ENCODE results near the gene KLF2. TPM values are rescaled to one million over a fixed set of nuclear protein-coding genes. Genes with fewer than 3 reads are reported as not detected.

Gene KLF2
- total RNA-seq, 2 experiments from 2014 or later, result 1,201 to 1,291 TPM

DNA sequence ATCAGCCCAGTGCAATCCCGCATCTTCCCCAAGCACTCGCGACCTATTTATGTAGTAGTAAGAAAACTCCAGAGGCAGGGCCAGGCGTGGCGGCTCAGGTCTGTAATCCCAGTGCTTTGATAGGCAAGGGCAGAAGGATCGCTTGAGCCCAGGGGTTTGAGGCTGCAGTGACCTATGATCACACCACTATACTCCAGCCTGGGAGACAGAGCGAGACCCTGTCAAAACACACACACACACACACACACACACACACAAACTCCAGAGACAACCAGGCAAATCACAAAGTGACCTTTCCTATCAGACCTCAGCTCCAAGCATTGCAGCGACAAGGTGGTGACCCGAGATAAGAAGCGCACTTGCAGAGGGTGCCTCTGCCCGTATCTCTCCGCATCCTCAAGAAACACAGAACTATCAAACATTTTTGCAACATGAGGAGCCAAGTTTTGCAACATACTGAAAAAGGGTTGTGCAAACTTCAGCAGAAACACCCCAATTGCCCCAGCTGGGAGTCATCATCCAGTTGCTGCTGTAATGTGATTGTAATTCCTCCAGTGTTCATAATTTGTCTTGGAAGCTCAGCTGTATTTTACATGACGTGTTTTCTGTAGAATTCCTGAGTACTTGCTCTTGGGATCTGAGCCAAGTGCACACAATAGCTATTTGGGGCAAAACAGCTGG lies 8.7 kb upstream of the KLF2 start:
- Histone ChIP-seq H3K4me1 (ENCODE audit: insufficient read depth, low read length) (peaks cover 15% of the 10 kb centered on the region), H3K4me3 (ENCODE audit: low read length) (no peak overlapping the region), H3K36me3 (ENCODE audit: insufficient read depth, low read length) (no peaks in the 10 kb centered on the region), H3K27ac (ENCODE audit: low read depth in 1 of 2, low read length in 2 of 2) (no peak overlapping the region), H3K27me3 (ENCODE audit: control insufficient read depth in 1 of 2, insufficient read depth in 2 of 2, low read length in 2 of 2) (no peaks in the 10 kb centered on the region), H3K9me3 (ENCODE audit: control insufficient read depth in 1 of 2, insufficient read depth in 1 of 2, low read length in 2 of 2) (no peaks in the 10 kb centered on the region)
- POLR2A ChIA-PET, result interaction anchor here (1.4 kb wide), 1 partner anchor 8 kb away, joined by 5 read pairs; no protein-coding TSS in a partner anchor
- no peaks in the 10 kb centered on the region for H3K9me3 Mint-ChIP-seq
- H3K36me3 Mint-ChIP-seq (ENCODE audit: low read depth), result no peaks in the 10 kb centered on the region
- TF ChIP-seq, protein P1, sequence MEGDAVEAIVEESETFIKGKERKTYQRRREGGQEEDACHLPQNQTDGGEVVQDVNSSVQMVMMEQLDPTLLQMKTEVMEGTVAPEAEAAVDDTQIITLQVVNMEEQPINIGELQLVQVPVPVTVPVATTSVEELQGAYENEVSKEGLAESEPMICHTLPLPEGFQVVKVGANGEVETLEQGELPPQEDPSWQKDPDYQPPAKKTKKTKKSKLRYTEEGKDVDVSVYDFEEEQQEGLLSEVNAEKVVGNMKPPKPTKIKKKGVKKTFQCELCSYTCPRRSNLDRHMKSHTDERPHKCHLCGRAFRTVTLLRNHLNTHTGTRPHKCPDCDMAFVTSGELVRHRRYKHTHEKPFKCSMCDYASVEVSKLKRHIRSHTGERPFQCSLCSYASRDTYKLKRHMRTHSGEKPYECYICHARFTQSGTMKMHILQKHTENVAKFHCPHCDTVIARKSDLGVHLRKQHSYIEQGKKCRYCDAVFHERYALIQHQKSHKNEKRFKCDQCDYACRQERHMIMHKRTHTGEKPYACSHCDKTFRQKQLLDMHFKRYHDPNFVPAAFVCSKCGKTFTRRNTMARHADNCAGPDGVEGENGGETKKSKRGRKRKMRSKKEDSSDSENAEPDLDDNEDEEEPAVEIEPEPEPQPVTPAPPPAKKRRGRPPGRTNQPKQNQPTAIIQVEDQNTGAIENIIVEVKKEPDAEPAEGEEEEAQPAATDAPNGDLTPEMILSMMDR (IDR thresholded peaks at IDR 0.05), result no peak
- DNase-seq (peak in 1 of 14 experiments; percentile 43), ATAC-seq (ENCODE audit: poor library complexity) (no peak)
- CTCF ChIA-PET, result interaction anchor here (1.2 kb wide), 1 partner anchor 71 kb away, joined by 3 read pairs; no protein-coding TSS in a partner anchor
- intact Hi-C loops (cut with DNase I, micrococcal nuclease), result no loop called here
- H3K27me3 Mint-ChIP-seq, result no peaks in the 10 kb centered on the region
- H3K27ac Mint-ChIP-seq, result no peak overlapping the region
- H3K4me1 Mint-ChIP-seq (ENCODE audit: low read depth), result peaks cover 22% of the 10 kb centered on the region
- H3K4me3 Mint-ChIP-seq, result no peak overlapping the region

DNA sequence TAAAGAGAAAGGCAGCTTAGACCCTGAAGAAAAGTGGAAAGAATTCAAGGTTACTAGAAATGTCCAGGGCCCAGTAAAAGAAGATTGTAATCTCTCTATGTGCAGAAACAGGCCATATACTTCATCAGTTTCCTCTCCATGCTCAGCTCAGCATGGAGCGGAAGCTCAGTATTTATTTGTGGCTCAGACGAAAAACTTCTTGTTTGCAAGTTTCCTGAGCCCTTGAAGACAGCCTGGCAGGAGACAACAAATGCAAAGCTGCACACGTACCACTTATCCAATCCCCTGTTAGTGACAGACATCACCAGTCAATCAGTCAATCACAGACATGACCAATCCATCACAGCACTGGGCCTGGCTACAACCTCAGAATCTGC lies 8.1 kb upstream of the KLF2 start:
- no peak overlapping the region for H3K4me3 Mint-ChIP-seq
- intact Hi-C loops (cut with DNase I, micrococcal nuclease), result no loop called here
- H3K36me3 Mint-ChIP-seq (ENCODE audit: low read depth), result no peaks in the 10 kb centered on the region
- no peaks in the 10 kb centered on the region for H3K9me3 Mint-ChIP-seq
- ATAC-seq (ENCODE audit: poor library complexity), result no peak
- H3K27me3 ChIP-seq (ENCODE audit: control insufficient read depth in 1 of 2, insufficient read depth in 2 of 2, low read length in 2 of 2), result no peaks in the 10 kb centered on the region
- H3K4me1 Mint-ChIP-seq (ENCODE audit: low read depth), result peaks cover 26% of the 10 kb centered on the region
- TF ChIP-seq, protein P1 (IDR thresholded peaks at IDR 0.05), result no peak
- ChIA-PET POLR2A (interaction anchor here (1.4 kb wide), 1 partner anchor 8 kb away, joined by 5 read pairs; no protein-coding TSS in a partner anchor), CTCF (interaction anchor here (1.2 kb wide), 1 partner anchor 70 kb away, joined by 3 read pairs; no protein-coding TSS in a partner anchor)
- H3K4me1 ChIP-seq (ENCODE audit: insufficient read depth, low read length), result peaks cover 15% of the 10 kb centered on the region
- no peak for DNase-seq
- H3K27me3 Mint-ChIP-seq, result no peaks in the 10 kb centered on the region
- H3K36me3 ChIP-seq (ENCODE audit: insufficient read depth, low read length), result no peaks in the 10 kb centered on the region
- H3K27ac ChIP-seq (ENCODE audit: low read depth in 1 of 2, low read length in 2 of 2), result no peak overlapping the region
- H3K4me3 ChIP-seq (ENCODE audit: low read length), result no peak overlapping the region
- H3K27ac Mint-ChIP-seq, result peak overlapping the region; percentile 5
- no peaks in the 10 kb centered on the region for H3K9me3 ChIP-seq (ENCODE audit: control insufficient read depth in 1 of 2, insufficient read depth in 1 of 2, low read length in 2 of 2)

DNA sequence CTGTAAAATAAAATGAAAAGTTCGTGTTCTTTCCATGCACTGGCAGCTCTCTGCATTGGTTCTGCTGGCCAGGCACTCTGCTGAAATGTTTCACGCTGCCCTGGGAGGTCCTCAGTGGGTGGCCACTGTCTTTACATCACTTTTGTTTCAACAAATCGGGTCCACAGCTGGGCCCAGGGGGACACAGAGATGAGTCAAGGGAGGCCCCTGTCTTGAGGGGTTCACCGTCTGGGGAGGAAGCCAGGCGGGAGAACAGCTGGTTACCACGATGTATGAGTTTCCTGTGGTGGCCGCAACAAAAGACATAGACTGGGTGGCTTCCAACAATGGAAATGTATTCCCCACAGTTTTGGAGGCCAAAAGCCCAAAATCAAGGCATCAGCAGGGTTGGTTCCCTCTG lies 5.1 kb upstream of the KLF2 start:
- CTCF ChIA-PET, result interaction anchor here (1.0 to 1.1 kb wide), 2 partner anchors 63 to 67 kb away, joined by 3 read pairs; no protein-coding TSS in a partner anchor
- no peak for ATAC-seq (ENCODE audit: poor library complexity)
- H3K4me1 Mint-ChIP-seq (ENCODE audit: low read depth), result peaks cover 49% of the 10 kb centered on the region

More for the DNA sequence above, 5.1 kb upstream of the KLF2 start:
- Mint-ChIP-seq H3K4me3 (no peak overlapping the region), H3K27ac (peak overlapping the region; percentile 54), H3K9me3 (no peaks in the 10 kb centered on the region), H3K27me3 (no peaks in the 10 kb centered on the region), H3K36me3 (ENCODE audit: low read depth) (peaks cover 7% of the 10 kb centered on the region)
- Histone ChIP-seq H3K36me3 (ENCODE audit: insufficient read depth, low read length) (no peaks in the 10 kb centered on the region), H3K27me3 (ENCODE audit: control insufficient read depth in 1 of 2, insufficient read depth in 2 of 2, low read length in 2 of 2) (no peaks in the 10 kb centered on the region), H3K27ac (ENCODE audit: low read depth in 1 of 2, low read length in 2 of 2) (no peak overlapping the region), H3K4me1 (ENCODE audit: insufficient read depth, low read length) (peaks cover 34% of the 10 kb centered on the region), H3K9me3 (ENCODE audit: control insufficient read depth in 1 of 2, insufficient read depth in 1 of 2, low read length in 2 of 2) (no peaks in the 10 kb centered on the region), H3K4me3 (ENCODE audit: low read length) (no peak overlapping the region)
- intact Hi-C loops (cut with DNase I, micrococcal nuclease), result no loop called here
- TF ChIP-seq, protein P1 (IDR thresholded peaks at IDR 0.05), result no peak
- POLR2A ChIA-PET, result interaction anchor here (0.7 to 31.1 kb wide), 3 partner anchors 9 to 49 kb away, joined by 3 to 3819 read pairs (median 3); no protein-coding TSS in a partner anchor
- DNase-seq, result peak in 6 of 14 experiments; percentile 16 to 69 (median 51)
